Peyer's patch (tissue), 4 donors: Measurements from ENCODE around the gene ACSL6.

Experiments used
- POLR2A ChIP-seq, 2 donors: fragments of 450-650 bp; IDR thresholded peaks; one replicate each; pipeline ENCODE4 v1.5.1; 2017; ENCODE audit warnings: antibody characterized with exemption in 2 of 2, mild to moderate bottlenecking in 2 of 2, moderate library complexity in 2 of 2
- TF ChIP-seq, protein P1 (sequence below), 6 experiments: fragments of 450-650 bp in 4 of 6; fragments of 200-600 bp in 2 of 6; sonication (generic) in 1 of 6; IDR thresholded peaks; one replicate each; pipeline ENCODE4 v1.5.1; 2017 to 2019; ENCODE audit warnings: antibody characterized with exemption in 6 of 6, mild to moderate bottlenecking in 3 of 6, moderate library complexity in 1 of 6

GRCh38 chr5:132058646-132059042 lies 47.2 kb upstream of the ACSL6 start:
- TF ChIP-seq, protein P1, sequence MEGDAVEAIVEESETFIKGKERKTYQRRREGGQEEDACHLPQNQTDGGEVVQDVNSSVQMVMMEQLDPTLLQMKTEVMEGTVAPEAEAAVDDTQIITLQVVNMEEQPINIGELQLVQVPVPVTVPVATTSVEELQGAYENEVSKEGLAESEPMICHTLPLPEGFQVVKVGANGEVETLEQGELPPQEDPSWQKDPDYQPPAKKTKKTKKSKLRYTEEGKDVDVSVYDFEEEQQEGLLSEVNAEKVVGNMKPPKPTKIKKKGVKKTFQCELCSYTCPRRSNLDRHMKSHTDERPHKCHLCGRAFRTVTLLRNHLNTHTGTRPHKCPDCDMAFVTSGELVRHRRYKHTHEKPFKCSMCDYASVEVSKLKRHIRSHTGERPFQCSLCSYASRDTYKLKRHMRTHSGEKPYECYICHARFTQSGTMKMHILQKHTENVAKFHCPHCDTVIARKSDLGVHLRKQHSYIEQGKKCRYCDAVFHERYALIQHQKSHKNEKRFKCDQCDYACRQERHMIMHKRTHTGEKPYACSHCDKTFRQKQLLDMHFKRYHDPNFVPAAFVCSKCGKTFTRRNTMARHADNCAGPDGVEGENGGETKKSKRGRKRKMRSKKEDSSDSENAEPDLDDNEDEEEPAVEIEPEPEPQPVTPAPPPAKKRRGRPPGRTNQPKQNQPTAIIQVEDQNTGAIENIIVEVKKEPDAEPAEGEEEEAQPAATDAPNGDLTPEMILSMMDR (IDR thresholded peaks at IDR 0.05): no peak
- TF ChIP-seq POLR2A (IDR thresholded peaks at IDR 0.05): no peak
